ENCODE data around the gene EVA1C. TPM values are rescaled to one million over a fixed set of nuclear protein-coding genes. Genes with fewer than 3 reads are reported as not detected.
"Not testable (repeated sequence)": the region's sequence is repeated elsewhere in the genome, so short reads cannot be mapped to it uniquely, and the experiment has no call there.

The EVA1C gene
- total RNA-seq, 1 experiment from 2014 or later = 3.8 TPM

DNA sequence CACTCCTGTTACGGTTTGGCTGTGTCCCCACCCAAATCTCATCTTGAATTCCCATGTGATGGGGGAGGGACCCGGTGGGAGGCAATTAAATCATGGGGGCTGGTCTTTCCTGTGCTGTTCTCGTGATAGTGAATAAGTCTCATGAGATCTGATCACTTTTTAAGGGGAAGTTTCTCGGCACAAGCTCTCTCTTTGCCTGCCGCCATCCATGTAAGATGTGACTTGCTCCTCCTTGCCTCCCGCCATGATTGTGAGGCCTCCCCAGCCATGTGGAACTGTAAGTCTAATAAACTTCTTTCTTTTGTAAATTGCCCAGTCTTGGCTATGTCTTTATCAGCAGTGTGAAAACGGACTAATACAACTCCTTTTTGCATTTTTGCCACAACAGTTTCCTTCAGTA is 118.3 kb downstream of the EVA1C start:
- not testable (repeated sequence) for DNase-seq (ENCODE audit: low spot score)

DNA sequence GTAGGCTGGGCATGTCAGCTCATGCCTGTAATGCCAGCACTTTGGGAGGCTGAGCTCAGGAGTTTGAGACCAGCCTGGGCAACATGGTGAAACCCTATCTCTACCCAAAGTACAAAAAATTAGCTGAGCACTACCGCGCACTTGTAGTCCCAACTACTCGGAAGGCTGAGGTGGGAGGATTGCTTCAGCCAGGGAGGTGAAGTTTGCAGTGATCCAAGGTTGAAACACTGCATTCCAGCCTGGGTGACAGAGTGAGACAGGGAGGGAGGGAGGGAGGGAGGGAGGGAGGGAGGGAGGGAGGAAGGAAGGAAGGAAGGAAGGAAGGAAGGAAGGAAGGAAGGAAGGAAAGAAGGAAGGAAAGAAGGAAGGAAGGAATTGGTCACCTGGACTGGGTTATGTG is 119.1 kb downstream of the EVA1C start:
- not testable (repeated sequence) for DNase-seq (ENCODE audit: low spot score)

DNA sequence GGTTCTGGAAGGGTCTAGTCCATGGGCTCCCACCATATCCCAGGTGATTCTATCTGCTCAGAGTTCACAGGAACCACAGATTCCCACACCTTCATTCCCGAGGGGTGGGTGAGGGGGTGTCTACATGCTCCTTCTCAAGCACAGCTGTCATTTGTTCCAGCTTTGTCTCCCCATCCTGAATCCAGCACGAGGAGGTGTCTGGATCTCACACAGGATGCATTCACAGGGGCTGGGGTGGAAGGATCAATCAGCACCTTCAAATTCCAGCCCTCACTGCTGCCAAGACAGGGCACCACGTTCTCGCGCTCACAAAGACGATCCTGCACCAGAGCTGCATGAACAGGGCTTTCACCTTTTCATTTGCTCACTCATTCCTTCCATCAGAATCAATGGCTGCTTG is 120.1 kb downstream of the EVA1C start:
- DNase-seq (ENCODE audit: low spot score) = no peak

DNA sequence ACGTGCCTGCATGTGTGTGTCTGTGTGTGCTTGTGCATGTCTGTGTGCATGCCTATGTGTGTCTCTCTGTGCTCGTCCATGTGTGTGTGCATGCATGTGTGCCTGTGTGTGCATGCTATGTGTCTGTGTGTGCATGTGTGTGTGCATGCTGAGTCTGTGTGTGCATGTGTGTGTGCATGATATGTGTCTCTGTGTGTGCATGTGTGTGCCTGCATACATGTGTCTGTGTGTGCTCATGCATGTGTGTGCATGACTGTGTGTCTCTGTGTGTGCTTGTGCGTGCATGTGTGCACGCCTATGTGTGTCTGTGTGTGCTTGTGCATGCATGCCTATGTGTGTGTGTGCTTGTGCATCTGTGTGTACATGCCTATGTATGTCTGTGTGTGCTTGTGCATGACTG is 120.5 kb downstream of the EVA1C start:
- DNase-seq (ENCODE audit: low spot score) = no peak

DNA sequence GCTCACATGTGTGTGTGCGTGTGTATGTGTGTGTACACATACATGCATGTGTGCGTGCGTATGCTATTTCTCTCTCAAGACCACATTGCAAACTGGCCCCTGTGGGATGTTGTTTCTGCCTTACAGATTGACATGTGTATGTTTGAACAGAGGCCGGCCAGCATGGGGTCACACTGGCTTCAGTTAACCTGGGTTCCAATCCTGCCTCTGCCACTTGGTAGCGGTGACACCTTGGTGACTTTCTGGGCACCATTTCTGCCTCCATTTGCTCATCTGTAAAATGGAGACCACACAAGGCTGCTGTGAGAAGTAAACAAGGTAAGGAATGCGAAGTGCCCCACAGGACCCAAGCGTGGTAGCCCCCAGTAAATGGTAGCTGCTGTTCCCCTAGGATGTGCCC is 121.1 kb downstream of the EVA1C start:
- no peak for DNase-seq (ENCODE audit: low spot score)

DNA sequence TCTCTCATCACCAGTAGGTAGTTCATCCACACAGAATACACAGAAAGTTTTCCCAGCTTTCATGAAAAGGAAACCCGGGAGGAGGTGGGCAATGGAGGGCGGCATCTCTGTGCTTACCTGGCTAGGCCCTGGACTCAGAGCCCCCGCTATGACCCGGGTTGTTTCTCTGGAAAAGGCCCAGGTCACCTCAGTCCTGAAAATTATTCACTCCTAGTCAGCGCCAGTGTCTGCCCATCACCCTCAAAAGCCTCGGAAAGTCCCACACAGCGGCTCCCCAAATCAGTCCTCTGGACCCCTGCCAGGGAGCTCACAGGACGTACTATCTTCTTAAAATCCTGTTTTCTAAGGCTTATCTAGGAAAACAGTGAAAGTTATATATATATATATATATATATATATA is 121.6 kb downstream of the EVA1C start:
- DNase-seq (ENCODE audit: low spot score) = no peak

DNA sequence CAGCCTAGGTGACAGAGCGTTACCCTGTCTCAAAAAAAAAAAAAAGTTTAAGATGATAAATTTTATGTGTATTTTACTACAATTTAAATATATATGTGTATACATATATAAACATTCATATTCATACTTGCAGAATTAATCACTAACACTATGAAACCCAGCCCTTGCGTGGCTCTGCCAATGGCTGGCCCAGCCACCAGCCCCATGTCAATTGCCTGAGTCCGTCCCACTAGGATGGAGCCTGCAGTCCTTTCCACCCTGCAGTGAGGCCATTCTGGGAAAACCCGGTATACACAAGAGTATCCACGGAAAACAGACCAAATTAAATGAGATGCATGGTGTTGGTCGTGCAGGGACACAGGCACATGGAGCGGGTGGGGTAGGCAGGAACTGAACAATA is 123.1 kb downstream of the EVA1C start:
- no peak for DNase-seq (ENCODE audit: low spot score)

DNA sequence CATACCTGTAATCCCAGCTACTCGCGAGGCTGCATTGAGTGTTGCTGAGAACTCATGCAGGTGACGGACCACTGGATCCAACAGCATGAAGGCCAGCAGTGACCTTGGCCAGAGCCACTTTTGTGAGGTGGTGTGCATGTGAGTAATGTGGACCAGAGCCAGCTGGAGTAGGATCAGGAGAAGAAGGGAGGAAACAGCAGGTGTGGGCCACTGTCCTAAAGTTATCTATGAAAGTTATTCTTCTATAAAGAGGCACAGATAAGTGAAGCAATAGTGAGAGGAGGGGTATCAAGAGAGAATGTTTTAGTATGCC is 125.0 kb downstream of the EVA1C start:
- no peak for DNase-seq (ENCODE audit: low spot score)

DNA sequence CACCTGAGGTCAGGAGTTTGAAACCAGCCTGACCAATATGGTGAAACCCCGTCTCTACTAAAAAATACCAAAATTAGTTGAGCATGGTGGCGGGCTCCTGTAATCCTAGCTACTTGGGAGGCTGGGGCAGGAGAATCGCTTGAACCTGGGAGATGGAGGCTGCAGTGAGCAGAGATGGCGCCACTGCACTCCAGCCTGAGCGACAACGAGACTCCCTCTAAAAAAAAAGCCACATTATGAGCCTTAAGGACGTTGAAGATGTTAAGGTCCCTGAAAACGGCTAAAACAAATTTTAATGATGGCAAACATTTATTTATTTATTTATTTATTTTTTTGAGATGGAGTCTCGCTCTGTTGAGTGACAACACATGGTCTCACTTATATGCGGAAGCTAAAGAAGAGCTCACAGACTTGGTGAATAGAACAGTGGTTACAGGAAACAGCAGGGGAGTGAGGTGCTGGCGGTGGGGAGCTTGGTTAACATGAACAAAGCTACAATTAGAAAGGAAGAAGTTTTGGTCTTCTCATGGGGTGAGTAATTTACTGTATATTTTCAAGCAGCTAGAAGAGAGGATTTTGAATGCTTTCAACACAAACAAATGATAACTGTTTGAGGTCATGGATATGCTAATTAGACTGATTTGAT is 125.8 kb downstream of the EVA1C start:
- DNase-seq (ENCODE audit: low spot score) = no peak

DNA sequence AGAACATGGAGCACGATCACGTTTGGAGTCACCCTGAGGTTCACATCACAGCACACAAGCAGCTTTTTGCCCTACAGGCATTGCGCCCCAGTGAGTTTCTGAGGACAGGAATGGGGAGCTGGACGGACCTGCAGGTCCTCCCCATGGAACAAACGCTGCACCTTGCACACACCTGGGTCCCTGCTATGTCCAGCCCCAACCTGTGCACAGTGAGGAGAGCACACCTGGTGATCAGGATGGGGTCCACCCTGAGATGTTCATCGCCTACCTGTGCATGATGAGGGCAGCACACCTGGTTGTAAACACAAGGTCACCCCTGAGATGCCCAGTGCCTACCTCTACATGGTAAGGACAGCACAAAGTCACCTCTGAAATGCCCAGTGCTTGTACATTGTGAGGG is 126.9 kb downstream of the EVA1C start:
- no peak for DNase-seq (ENCODE audit: low spot score)

DNA sequence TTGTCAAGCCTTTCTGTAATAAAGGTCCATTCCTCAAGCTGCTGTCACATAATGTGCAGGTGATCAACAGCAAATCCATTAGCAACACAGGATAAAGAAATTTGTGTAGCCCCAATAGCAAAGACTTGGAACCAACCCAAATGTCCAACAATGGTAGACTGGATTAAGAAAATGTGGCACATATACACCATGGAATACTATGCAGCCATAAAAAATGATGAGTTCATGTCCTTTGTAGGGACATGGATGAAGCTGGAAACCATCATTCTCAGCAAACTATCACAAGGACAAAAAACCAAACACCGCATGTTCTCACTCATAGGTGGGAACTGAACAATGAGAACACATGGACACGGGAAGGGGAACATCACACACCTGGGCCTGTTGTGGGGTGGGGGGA is 130.6 kb downstream of the EVA1C start:
- DNase-seq (ENCODE audit: low spot score) = not testable (repeated sequence)

DNA sequence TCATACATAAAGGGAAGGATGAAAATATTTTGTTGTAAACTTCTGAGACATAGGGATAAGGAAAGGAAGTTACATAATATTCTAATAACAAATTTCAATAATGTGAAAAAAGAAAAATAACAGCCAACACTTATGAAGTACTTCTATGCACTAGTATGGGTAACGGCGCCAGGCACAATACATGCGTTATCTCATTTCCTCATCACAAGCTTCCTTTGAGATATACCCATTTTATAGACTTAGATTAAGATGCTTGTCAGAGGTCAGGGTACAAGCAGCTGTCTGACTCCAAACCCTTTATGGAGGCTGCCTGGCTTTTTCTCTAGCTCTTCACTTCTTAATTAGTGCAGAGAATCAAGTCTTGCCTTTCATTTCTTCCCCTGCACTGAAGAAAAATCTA is 131.5 kb downstream of the EVA1C start:
- DNase-seq (ENCODE audit: low spot score) = no peak

DNA sequence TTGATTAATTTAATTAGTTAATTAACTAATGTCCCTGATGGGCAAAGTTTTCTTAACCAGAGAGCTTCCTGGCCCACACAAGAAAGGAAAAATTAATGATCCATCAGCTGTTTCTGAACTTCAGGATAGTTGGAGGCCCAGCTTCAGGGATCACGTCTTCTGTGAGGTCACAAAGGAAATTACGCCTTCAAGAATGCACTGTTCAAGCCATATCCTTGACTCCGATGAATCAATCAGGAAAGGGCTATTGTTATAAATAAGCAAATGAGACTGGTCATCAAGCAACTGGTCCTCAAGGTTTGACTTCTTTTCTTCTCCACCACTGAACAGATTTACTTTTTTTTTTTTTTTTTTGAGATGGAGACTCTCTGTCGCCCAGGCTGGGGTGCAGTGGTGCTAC is 132.2 kb downstream of the EVA1C start:
- no peak for DNase-seq (ENCODE audit: low spot score)

DNA sequence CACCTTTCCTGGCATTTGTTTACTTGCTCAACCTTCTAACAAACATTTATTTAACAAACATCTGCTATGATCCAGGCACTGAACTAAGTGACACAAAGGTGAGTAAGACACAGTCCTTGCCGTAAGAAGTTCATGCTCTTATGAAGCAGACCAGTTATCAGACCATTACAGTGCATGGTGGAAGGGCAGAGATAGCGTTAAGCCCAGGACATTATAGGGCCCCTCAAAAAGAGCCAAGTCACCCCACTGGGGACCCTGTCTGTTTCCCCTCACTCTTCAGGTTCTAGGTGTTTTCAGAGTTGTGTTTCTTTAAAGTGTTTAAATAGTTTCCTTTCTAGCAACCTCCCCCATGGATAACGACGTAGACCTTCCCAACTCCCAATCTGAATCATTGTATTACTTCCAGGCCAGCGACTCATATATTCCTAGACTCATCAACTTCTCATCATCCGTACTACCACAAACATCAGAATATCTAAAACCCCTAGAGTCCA is 133.5 kb downstream of the EVA1C start:
- no peak for DNase-seq (ENCODE audit: low spot score)

DNA sequence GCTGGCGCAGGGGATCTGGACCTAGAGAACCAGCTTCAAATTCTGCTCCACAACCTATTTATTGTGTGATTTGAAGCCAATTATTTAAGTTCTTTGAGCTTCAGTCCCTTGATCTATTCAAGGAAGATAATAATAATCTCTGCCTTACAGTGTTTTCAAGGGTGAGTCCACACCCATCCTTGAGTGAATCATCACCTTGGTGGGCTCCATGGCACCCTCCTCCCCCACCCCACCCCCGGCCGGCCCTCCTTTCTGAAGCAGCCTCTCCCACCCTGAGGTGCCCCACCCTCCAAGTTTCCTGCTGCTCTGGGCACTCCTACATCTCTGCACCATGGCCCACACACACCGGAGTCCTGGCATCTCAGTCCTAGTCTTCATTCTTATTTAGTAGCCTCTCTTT is 134.5 kb downstream of the EVA1C start:
- DNase-seq (ENCODE audit: low spot score) = no peak

DNA sequence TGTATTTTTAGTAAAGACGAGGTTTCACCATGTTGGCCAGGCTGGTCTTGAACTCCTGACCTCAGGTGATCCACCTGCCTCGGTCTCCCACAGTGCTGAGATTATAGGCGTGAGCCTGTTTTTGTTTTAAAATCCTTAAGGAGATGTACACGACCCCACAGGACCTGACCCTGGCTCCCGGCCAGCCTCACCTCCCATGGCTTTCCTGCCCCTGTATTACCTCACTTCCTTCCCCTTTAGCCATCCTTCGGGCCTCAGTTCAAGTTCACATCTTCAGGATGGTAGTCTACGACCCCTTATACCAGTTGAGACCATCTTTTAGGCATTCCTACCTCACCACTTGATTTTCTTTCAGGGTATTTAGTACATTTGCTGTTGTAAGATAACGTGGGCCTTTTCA is 136.5 kb downstream of the EVA1C start:
- DNase-seq (ENCODE audit: low spot score) = no peak

DNA sequence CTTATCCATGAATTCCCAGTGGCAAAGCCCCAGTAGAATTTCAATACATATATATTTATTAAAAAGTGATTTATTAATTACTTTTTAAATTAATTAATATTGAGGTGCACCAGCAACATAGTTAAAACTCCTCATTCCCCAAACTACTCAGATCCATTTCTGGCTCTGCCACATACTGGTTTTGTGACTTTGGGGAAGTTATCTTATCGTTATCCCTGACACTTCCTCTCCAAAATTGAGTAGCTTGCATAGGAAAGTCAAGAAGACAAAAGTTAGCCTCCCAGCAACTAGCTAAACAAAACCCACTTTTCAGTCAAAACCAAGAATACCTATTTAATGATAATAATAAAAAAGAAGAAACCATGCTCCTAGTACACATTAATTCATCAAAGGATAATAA is 136.9 kb downstream of the EVA1C start:
- no peak for DNase-seq (ENCODE audit: low spot score)

DNA sequence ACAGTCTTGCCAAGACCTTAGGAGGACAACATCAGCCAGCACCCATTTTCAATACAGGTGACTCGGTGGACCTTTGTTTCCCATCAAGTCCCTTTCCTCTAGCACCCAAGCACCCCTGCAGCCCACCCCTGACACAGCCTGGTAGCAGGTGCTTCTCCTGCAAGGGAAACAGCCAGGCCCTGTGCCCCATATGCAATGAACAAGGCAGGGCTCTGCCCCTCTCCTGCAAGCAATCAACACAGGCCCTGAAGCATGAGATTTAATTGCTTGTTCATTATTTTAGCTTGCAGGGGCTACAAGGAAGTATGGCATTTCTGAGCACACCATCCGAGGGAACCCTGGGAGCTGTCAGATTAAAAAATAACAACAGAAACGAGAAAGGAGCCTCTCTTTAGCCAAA is 137.4 kb downstream of the EVA1C start:
- DNase-seq (ENCODE audit: low spot score) = no peak

DNA sequence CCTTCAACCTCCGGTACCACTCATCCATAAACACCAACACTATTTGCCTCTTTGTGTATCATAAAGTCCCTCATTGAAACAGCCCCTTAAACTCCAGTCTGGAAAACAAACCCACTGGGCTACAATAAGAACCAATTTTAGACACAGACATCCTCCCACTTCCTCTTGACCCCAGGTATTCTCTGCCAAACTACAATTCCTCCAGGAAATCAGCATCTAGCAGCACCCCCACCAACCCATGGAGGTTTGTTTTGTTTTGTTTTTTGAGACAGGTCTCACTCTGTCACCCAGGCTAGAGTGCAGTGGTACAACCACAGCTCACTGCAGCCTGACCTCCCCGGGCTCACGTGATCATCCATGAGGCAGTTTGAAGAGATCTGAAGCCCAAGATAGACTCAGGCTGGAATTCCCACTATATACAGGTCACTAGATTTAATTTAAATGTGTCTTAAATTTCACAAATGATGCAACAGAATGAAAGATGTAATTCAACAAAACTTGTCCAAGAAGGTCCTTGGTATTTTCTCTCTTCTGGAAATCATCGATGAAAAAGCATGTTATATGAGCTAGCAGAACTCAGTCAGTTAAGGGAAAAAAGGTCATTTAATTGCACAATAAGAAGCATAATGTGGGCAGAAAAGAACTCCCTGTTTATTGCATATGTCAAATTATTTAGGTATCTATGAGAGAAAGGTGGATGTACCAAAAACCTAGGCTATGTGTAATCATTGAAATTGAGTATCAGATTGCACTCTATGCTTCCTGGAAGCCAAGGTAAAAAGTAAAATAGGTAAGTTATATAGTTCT is 142.5 kb downstream of the EVA1C start:
- no peak for DNase-seq (ENCODE audit: low spot score)

DNA sequence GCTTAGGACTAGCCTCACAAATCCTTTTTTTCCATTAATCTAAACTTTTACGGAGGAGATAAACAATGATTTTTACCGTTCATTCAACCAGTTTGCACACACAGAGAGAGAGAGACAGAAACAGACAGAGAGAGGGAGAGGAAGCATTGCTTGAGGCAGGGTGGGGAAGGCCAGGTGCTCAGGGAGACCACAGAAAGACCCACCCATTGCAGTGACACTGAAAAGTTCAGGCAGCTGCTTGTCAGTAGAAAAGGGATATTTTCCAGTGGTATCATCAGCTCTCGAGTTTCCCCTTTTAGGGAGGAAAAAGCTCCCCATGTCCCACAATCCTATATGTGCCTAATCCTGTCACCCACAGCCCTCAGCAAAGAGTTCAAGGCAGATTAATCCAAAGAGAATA is 145.6 kb downstream of the EVA1C start:
- DNase-seq (ENCODE audit: low spot score) = no peak

DNA sequence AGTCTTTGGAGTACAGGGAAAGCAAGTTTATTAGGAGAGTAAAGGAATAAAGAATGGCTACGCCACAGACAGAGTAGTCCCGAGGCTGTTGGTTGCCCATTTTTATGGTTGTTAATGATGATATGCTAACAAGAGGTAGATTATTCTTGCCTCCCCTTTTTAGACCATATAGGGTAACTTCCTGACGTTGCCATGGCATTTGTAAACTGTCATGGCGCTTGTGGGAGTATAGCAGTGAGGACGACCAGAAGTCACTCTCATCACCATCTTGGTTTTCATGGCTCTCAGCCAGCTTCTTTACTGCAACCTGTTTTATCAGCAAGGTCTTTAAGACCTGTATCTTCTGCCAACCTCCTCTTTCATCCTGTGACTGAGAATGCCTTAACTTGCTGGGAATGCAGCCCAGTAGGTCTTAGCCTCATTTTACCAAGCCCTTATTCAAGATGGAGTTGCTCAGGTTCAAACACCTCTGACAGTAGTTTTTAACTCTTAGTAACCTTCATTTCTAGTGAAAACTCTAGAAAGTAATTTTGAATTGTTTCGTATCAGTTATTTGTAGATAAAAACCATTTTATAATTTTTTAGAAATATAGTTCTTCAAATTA is 146.6 kb downstream of the EVA1C start:
- DNase-seq (ENCODE audit: low spot score) = no peak

DNA sequence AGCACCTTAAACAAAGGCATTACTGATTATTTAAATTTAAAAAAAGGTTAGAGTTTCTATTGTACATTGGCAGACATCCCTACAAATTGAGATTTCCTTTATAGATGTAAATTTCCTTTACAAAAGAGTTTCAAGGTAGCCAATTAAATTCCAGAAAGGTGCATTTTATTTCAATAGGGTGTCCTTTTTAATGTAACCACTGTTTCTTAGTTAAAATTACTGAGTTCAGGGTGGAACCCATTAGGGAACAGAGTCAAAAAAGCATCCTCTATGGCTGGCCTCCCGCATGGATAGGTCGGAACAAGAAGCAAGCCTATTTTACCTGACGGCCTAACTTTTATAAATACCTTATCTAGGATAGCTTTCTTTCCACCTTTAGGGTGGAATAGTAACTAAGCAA is 148.4 kb downstream of the EVA1C start:
- DNase-seq (ENCODE audit: low spot score) = no peak

DNA sequence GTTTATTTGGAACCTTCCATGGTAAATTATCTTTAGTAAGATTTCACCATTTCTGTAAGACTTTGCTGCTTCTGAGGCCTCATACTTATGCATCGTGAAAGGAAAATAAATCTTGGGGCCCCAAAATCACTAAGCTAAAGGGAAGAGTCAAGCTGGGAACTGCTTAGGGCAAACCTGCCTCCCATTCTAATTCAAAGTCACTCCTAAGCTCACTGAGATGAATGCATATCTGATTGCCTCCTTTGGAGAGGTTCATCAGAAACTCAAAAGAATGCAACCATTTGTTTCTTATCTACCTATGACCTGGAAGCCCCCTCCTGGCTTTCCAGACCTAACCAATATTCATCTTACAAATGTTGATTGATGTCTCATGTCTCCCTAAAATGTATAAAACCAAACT is 149.0 kb downstream of the EVA1C start:
- not testable (repeated sequence) for DNase-seq (ENCODE audit: low spot score)

All from H4 (cell line).